Hippocampal formation (tissue), 2 donors: ENCODE data around the gene FDXR.
A peak's percentile ranks its signal among the peaks of the same experiment; 100 is the strongest.
"Not testable (repeated sequence)": the region's sequence is repeated elsewhere in the genome, so short reads cannot be mapped to it uniquely, and the experiment has no call there.

Experiments used
- DNase-seq, 2 donors: peaks; one replicate each; lab custom pipeline; 2025; lab: John Stamatoyannopoulos, UW

The FDXR gene

GRCh38 chr17:74871356-74872076 is 1.3 kb downstream of the FDXR start:
- DNase-seq, result no peak

DNA sequence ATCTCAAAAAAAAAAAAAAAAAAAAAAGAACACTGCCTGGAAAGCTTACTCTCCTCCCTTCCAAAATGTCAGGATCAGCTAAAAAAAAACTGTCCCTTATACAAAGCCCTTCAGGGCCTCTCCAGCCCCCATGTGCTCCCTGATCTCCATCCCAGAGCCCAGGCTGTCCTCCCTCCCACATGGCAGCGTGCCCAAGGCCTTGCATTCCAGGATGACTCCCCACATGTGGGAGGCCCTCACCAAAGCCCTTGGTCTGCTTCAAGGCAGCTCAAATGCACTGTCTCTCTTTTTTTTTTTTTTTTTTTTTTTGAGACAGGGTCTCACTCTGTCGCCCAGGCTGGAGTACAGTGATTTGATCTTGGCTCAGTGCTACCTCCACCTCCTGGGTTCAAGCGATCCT is 2.3 kb downstream of the FDXR start:
- DNase-seq, result no peak

GRCh38 chr17:74870028-74870427 is 2.8 kb downstream of the FDXR start:
- not testable (repeated sequence) for DNase-seq

DNA sequence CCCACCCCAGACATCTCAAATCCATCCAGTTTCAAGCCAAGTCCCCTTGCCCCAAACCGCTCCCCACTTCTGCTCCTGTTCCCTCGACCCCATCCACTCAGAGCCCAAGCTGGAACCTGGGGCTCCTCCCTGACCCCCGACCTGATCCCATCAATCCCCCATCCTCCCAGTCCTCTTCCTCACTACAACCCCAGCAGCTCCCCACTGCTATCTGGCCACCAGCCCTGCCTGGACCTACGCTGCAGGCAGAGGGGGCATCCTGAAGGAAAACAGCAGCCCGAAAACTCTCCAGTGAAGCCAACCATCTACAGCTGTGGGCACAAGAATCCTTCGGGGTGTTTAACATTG is 3.9 kb downstream of the FDXR start:
- DNase-seq, result no peak

- DNase-seq, result no peak
Observed at GRCh38 chr17:74868251-74868907, 4.4 kb downstream of the FDXR start.

DNA sequence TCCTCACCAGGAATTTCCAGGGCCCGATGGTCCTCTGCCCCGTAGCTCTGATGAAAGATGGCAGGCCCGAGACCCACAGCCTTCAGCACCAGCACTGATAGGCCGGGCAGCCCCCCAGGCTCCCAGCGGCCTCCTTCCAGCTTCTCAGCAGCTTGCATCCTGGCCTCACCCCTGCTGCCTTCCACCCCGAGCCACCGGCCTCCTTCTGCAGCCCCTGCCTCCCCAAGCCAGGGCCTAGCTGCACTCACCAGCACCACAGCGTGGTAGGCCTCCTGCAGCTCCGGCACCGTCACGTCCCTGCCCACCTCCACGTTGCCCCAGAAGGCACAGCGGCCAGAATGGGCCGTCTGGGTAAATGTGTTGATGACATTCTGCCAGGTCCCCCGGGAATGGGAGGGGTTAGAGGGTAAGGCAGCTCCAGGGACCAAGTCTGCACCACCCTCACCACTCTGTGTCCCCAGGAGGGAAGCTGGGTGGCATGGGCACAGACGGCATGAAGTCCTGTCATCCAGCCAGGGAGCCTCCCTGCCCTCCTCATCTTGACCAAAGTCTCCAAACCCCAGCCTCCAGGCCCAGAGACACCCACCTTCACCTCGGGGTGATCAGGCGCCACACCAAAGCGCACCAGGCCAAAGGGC is 6.5 kb downstream of the FDXR start:
- no peak for DNase-seq

GRCh38 chr17:74865504-74866197 is 7.1 kb downstream of the FDXR start:
- DNase-seq, result no peak

DNA sequence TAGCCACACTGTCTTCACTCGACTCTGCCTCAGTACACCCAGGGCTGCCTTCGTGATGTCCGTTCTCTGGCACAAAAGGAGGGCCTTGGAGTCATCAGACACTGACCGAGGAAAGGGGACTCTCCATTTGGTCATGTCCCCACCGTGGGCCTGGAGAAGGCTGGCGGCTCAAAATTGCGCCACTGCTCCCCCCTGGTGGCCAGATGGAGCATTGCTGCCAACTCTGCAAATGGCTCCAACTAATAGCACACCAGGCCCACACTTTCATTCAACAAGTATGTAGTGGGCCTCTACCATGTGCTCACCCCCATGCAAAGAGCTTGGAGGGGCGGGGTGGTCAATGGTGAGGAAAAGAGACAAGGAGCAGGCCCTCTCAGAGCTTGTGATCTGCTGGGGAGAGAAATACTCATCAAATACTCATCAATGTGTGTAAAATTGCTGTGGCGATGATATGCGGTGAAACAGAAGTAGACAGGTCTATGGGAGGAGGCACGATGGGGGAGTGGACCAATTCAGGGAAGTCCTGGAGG is 7.9 kb downstream of the FDXR start:
- peak; percentile 50 to 76 for DNase-seq

- no peak for DNase-seq
Observed at GRCh38 chr17:74864297-74864865, 8.4 kb downstream of the FDXR start.

DNA sequence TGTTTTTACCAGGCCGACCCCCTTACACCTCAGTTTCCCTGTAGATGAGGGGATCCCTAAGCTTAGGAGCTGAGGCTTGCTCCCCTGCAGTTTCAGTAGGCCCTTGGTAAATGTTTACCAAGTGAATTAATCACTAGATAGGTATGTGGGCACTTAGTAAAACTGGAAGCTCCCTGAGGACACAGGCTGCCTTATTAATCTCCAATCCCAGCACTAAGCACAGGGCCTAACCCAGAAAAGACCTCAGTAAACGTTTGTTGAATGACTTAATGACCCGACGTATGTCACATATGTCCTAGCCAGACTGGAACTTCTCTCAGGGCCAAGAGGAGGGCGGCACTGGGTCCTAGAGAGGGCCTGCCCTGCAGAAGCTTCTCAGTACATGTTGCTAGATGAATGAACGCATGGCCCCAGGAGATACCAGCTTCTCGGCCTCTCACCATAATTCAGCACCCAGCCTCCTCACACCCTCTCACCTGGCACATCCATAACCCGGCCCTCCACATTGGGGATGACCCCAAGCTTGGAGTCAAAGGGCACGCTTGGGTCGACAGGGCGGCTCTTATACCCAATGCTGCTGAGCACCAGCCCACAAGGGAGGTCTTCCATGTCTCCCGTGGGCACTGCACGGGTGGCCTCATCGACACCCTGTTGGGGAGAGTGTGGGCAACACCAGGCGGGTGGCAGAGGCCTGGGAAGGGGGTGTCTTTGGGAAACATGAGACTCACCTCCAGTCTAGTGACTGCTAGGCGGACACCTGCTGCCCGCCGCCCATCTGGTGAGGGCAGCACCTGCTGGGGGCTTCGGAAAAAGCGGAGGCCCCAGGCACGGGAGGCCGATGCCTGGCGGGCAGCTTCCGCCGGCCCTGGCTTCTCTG is 9.1 kb downstream of the FDXR start:
- no peak for DNase-seq

DNA sequence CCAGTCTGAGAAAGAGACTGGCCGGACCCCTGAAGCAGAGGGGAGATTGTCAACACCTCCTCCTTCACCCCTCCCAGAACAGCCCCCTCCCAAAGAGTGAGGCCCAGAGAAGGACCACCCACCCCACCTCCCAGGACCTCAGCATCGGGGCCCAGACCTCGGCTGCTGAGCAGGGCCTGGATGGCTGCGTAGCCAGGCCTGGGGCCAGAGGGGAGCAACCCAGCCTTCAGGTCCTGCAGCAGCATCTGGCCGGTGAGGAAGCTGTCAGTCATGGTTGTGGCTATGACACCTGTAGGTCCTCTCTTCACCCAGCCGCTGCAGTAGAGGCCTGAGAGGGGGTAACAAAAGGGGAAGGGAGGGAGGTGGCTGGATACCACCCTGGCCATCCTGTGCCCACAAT is 9.9 kb downstream of the FDXR start:
- DNase-seq, result no peak

DNA sequence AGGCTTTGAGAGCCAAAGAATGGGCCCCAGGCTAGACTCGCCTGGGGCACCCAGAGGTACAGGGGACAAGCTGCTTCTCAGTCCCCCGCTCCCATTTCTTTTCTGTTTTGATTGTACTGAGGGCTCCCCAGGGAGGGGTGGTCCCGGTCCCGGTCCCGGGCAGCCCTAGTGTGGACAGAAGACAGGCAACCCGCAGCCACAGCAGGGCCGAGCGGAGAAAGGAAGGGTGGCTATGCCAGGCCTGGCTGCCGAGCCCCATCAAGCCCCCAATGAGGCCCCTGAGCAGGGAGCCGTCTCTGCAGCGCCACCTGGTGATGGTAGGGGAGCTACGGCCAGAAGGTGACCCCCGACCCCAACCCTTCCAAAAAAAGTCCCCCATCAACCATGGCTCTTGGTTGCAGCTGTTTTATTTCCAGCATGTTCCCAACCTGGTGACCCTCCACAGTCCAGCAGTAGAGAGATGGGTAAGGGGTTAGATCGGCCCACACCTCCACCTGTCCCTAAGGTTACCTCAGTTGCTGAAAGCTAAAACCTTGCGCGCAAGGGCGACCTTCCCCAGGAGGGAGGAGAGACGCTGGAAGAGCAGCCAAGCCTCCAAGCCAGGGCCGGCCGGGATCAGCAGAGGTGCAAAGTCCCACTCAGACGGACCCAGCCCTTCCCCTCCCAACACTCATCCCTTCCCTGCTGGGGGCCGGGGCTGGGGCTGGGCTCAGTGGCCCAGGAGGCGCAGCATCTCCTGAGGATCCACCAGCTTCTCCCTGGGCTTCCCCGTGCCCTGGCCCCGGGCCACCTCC is 10.5 kb downstream of the FDXR start:
- DNase-seq, result peak; percentile 36 to 58

DNA sequence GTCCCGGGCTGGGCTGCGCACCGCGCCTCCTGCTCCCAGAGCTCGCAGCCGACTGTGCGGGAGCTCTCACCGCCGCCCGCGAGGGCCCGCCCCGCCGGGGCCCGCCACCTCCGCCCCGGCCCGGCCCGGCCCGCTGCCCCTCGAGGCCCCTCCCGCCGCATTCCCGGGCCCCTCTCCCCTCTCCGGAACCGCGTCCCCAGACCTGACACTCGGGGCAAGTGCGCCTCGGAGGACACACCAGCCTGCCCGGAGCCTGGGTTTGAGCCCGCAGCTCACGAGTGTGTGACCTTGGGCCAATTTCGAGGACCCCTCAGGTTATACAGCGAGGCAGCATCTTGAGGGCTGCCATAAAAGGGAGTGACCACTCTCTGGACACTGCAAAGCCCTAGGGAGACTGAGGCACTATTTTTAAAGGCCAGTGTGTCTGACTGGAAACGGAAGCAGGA is 11.1 kb downstream of the FDXR start:
- no peak for DNase-seq

DNA sequence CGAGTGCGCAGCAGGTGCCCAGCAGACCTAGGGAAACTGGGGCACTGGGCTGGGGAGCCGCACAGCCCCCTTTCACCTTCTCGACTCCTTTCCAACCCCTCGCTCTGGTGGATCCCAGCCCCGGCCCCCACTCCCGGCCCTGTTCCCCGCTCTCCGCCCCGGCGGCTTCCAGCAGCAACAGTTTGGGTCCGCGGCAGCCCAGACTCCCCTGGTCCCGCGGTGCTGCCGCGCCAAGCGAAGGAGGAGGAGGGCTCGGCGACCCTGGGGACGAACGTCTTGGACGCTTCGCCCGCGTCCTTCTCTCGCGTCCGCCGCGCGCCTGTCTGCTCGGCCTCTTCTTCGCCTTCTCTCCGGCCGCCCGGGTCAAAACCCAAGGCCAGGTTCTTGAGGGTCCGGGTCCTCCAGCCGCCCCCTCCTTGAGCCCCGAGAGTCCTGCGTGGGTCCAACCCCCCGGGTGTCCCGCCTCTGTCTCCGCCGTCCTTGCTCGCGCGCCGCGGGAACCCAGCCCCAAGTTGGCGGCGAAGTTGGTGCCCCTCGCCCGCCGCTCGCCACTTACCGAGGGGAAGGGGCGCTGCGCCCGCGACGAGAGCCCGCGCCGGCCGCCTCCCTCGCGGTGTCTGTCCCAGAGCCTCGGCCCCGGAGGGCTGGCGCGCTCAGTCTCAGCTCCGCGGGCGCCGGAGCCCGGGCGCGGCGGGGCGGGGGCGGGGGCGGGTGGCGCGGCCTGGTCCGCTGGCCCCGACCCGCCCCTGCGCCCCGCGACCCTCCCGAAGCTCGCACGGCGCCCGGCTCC is 11.7 kb downstream of the FDXR start:
- no peak for DNase-seq

DNA sequence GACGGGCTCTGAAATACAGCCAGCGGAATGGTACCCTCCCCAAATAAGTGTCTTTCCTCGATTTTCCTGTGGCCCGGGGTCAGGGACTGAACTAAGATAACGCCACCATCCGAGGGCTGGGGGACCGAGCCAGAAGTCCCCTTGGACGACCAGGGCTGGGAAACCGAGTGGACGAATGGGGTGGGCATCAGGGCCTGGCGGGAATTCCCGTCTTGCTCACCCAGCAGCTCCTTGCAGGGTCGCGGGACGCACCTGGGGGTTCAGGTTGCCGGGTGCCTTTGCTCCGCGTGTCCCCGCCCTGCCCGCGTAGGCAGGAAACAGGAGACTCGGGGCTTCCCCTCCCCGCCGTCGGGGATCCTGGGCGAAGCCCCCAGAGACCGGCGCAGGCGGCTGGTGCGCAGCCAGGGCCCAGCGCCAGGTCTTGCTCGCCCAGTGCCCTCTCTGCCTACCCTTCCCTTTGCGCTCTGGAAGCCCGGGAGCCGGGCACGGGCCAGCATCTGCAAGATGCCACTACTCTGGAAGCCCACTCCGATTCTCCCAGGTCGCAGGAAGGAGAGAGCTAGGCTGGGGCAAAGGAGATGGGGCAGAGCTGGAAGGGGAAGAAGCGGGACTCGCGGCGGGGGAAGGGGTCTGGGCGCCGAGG is 12.4 kb downstream of the FDXR start:
- DNase-seq, result no peak

- no peak for DNase-seq
Observed at GRCh38 chr17:74859459-74860228, 13.2 kb downstream of the FDXR start, which contains the start of gene GRIN2C. Gene GRIN2C, minus strand, starts transcription at chr17:74859885. Its CDS starts 4,793 bp downstream, at chr17:74855092.

DNA sequence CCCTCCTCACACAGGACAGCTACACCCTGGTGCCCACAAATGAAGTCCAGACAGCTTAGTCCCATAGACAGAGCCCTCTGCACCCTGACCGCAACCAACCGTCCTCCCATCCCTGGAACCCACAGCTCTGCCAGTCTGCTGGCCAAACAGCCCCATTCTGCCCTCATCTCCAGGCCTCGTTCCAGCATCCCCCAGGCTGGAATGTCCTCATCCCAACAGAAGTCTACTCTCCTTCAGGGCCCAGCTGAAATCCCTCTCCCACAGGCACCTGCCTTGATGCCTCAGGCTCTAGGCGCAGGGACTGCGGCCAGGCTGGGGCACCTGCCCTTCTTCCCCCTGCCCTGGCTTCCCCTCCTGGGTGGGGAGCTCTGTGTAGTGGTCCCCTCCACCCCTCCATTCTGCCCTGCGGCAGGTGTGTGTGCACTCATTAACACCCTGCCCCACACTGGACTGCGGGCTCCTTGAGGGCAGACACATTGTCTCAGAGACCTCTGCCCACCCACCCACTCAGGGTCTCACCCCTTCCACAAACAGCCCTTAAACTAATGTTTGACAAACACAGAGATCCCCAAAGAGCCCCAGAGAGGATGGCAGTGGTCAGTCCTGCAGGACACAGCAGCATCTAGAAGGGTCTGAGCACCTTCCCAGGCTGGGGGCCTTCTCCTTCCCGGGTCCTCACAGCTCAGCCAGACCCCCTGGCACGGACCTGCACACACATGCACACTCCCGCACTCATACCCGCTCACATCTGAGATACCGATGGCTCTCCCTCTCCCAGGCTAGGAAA is 13.9 kb downstream of the FDXR start:
- no peak for DNase-seq
